D721Med (cell line): ENCODE measurements around the gene C1QTNF2.

ENCODE experiments used
- DNase-seq: peaks from one replicate; pipeline ENCODE4 v3.0.0; 2011; ENCODE audit warnings: low spot score; ENCODE audit not compliant: insufficient read length
- FAIRE-seq: peaks from 2 replicates; lab custom pipeline; 2011; peaks lifted over from hg19 to GRCh38; lab: Jason Lieb, UNC
- TF ChIP-seq, protein P1 (sequence below): IDR thresholded peaks from 2 replicates; pipeline ENCODE4 v1.5.1; 2012; ENCODE audit warnings: mild to moderate bottlenecking, control low read depth; ENCODE audit not compliant: insufficient read depth; ENCODE audit errors: missing control alignments

C1QTNF2 gene

DNA sequence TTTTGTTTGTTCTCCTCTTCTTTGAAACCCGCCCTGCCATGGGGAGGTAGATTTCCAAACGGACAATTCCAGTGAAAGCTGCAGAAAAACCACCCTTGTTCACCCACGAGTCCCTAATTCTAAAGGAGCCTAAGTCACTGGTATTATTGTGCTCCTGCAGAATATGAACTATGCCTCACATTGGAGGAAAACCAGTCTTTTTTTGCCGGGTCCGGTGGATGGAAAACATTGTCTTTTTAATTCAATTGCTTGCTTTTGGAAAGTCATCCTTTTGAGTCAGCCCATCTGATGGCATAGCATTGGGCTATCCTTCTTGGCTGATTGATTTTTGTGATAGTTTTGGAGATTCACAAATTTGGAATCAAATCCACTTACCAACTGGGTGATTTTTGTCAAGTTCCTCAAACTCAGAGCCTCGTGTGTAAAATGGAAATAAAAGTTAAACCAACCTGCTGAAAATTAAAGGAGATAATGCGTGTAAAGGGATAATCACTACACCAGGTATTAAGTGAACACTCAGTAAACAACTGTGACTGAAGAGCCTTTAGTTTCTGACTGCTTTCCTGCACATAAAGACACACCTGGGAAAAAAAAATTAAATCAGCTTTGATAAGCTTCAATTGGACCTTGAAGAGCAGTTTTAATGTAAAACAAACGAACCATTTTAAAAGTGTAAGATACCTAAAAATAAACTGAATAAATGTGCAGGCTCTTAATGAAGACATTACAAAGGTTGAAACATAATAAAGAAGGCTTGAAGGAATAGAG lies 57.3 kb downstream of the C1QTNF2 start:
- DNase-seq, result no peak
- TF ChIP-seq, protein P1, sequence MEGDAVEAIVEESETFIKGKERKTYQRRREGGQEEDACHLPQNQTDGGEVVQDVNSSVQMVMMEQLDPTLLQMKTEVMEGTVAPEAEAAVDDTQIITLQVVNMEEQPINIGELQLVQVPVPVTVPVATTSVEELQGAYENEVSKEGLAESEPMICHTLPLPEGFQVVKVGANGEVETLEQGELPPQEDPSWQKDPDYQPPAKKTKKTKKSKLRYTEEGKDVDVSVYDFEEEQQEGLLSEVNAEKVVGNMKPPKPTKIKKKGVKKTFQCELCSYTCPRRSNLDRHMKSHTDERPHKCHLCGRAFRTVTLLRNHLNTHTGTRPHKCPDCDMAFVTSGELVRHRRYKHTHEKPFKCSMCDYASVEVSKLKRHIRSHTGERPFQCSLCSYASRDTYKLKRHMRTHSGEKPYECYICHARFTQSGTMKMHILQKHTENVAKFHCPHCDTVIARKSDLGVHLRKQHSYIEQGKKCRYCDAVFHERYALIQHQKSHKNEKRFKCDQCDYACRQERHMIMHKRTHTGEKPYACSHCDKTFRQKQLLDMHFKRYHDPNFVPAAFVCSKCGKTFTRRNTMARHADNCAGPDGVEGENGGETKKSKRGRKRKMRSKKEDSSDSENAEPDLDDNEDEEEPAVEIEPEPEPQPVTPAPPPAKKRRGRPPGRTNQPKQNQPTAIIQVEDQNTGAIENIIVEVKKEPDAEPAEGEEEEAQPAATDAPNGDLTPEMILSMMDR, result no peak
- FAIRE-seq, result no peak

- no peak for FAIRE-seq
- DNase-seq, result peak; percentile 84
These were observed 58.1 kb downstream of the C1QTNF2 start, which contains the start of gene CCNJL for GRCh38 chr5:160312134-160312959. TSS of gene CCNJL (minus strand) at chr5:160312564. CDS start at chr5:160311923, 641 bp downstream.

DNA sequence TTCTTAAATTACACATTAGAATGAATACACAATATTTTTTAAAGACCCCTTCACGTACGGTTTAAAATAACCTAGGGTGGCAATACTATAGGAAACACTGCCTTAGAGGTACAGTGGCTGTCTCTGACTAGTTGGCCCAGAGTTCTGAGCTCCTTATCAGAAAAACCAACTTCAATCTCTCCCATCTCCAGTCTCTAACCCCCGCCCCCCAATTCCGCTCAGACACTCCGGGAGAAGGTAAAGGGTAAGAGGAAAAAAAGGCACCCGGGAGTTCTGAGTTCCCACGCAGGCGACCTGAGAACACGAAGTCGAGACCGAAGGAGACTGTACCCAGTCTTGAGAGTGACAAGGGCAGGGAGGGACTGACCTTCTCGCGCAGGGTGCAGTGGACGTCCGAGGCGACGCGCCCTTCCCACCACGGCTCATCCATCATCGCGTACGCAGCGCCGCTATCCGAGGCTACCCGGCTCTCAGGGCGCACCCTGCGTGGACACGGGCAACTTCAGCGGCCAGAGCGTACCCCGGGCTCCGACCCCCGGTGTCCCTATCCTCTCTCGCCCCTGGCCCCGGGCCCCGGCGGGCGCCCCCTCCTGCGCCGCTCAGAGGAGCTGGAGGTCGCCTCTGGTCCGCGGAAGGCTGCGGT lies 58.8 kb downstream of the C1QTNF2 start:
- TF ChIP-seq, protein P1, result no peak
- DNase-seq (no peak), FAIRE-seq (no peak)

More at GRCh38 chr5:160312134-160312959, 58.1 kb downstream of the C1QTNF2 start, which contains the start of gene CCNJL:
- TF ChIP-seq, protein P1, result no peak

DNA sequence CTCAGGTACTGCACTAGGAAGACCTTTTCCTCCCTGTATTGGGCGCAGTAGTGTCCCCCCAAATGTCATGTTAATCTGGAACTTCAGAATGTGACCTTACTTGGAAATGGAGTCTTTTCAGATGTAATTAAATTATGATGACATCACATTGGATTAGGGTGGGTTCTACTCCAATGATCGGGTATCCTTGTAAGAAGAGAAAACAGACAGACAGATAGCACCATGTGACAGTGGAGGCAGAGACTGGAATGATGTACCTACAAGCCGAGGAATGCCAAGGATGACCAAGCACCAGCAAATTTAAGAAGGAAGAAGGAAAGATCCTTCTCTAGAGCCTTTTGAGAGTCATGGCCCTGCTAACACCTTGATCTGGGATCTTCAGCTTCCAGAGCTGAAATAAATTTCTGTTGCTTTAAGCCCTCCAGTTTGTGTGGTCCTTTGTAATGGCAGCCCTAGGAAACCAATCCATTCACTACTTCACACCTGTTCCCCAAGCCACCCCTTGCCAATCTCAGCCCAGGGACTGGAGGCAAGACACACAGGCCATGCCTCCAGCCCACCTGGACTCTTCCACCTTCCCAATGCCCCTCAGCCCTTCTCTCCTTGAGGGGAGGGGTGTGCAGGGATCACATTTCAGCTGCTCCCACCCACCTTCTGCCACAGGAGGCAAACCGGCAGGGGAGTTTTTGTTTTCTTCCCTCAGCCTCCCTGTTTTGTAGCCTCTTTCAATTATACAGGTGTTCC lies 59.7 kb downstream of the C1QTNF2 start:
- FAIRE-seq (no peak), DNase-seq (no peak)
- TF ChIP-seq, protein P1, result no peak

DNA sequence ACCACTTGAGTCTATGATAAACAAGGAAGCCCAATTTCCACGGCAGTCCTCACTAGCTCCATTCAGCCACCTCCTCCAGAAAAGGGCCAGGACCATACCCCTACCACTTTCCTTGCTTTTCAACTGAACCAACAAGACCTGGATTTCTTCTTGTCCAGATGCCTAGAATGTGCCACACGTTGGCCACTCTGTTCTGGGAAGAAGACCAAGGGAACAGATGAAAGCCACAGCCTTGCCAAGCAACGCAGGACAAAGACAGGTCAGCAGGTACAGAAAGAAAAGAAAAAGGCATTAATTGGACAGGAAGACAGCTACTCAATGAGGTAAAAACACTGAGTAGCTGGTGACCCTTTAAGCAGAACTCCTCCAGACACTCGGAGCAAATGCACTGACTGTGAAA lies 60.3 kb downstream of the C1QTNF2 start:
- DNase-seq, result no peak
- TF ChIP-seq, protein P1, result no peak
- no peak for FAIRE-seq

- no peak for FAIRE-seq
- no peak for DNase-seq
- TF ChIP-seq, protein P1, result no peak
These were observed 63.7 kb downstream of the C1QTNF2 start for GRCh38 chr5:160306696-160307095.
